NCI-H1436 treated with DMSO at 0.1 percent for 48 hours (cell line): ENCODE data around the gene SLC35G4.
"Not testable (repeated sequence)": the region's sequence is repeated elsewhere in the genome, so short reads cannot be mapped to it uniquely, and the experiment has no call there.

ENCODE experiments used
- DNase-seq: peaks from one replicate; lab custom pipeline; 2025; lab: John Stamatoyannopoulos, UW

Gene SLC35G4

DNA sequence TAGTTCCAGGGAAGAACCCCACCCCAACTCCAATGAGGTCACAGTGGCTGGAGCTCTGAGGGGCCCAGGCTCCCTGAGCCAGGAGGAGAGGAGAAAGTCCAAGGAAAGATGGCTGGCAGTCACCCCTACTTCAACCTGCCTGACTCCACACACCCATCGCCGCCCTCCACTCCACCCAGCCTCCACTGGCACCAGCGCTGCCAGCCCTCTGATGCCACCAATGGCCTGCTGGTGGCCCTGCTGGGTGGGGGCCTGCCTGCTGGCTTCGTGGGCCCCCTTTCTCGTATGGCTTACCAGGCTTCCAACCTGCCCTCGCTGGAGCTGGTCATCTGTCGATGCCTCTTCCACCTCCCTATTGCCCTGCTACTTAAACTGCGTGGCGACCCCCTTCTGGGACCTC lies at the start of gene SLC35G4:
Gene SLC35G4, plus strand, starts transcription at position 109 of the 400 bp plus-strand sequence. Its CDS starts 0 bp downstream, at position 109.
- not testable (repeated sequence) for DNase-seq

DNA sequence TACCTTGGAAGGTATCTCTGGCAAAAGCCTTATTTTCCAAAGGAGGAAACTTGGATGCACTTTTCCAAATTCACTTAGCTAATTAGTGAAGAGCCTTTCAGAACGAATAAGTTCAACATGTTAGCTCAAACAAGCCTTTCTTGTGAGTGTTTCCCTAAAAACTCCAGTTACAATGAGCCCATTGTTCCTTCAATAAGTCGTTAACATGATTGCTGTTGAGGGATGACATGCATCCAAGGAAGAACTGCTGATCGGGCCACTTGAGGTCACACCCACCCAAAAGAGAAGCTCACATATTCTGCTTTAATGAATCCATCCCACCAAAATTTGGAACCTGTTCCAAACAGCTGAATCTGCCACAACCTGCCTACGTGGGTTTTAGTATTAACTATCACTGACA lies 48.1 kb upstream of the SLC35G4 start:
- no peak for DNase-seq

DNA sequence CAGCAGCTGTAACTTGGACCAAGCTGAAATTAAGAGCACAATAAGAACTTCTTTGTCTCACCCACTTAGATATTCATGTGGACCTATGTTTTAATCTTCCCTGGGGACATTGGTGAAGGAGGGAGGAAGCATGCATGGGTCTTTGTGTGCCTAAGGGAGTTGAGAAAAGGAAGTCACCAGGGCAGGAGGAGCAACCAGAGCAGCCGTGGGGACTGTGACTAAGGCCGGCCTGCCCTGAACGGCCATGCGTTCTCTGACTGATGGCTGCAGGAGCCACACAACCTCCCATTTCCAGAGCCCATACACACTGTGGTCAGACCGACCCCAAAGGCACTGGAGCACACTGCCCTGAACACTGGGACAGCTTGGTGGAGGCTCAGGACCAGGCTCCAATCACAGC lies 43.7 kb upstream of the SLC35G4 start:
- no peak for DNase-seq

DNA sequence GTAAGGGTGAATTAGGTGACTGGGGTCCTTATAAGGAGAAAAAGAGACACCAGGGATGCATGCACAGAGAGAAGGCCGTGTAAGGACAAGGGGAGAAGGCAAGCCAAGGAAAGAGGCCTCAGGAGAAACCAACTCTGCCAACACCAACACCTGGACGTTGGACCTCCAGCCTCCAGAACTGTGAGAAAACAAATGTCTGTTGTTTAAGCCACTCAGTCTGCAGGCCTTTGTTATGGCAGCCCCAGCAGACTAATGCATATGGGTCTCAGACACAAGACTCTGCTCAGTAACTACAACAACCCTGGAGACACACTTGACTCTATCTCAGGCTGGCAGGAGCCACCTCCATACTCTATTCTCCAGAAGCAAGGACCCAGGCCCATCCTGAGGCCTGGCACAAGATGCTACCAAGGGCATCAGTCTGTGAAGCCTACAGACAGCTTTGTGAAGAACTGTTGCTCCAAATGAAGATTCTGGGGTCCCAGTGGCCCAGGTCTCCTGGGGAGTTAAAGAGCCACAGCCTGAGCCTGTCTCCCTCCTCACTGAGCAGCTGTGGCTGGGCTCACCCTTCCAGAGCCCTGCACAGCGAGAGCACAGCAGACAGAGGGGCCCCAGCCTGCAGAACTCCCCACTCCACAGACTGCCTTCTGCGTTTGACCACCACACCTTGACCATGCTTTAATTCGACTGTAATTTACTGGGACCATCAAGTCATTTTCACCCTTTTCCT lies 43.0 kb upstream of the SLC35G4 start:
- DNase-seq = no peak

DNA sequence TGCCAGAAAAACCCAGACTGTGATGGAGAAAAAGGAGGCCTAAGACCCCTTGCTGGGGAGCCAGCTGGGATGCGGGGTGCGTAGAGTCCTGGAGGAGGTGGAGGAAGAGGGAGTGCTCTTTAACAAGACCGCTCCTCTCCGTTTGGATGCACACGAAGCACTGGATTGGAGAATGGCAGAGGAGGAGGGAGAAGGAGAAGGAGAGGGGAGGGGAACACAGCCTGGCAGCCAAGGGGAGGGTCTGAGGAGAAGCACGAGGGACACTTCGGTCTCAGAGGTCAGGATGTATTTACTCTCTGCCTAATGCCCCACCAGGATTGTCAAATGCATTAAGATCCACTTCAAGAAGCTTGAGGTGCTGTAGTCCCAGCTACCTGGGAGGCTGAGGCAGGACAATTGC lies 42.0 kb upstream of the SLC35G4 start:
- no peak for DNase-seq

DNA sequence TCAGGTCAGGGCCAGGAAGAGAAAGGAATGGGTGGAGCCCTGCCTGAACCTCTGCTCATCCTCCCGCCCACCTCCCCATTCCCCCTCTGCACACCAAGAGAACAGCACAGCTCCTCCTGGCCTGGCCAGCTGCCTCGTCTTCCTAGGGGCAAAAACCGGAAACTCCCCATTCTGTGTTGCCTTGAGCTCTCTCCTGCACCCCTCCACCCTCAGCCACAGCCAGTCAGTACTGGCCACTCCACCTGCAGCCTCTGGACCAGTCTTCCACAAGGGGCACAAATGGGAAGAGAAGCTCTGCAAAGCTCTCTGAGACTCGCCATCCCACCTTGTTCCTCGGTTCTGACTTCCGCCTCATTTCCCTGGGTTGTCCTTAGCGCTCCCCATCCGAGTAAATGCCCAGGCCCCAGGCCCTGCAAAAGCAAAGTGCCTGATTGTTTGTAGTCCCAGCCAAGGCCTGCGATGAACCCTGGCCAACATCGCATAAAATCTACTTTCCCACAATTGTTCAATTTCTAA lies 39.3 kb upstream of the SLC35G4 start:
- DNase-seq = no peak

DNA sequence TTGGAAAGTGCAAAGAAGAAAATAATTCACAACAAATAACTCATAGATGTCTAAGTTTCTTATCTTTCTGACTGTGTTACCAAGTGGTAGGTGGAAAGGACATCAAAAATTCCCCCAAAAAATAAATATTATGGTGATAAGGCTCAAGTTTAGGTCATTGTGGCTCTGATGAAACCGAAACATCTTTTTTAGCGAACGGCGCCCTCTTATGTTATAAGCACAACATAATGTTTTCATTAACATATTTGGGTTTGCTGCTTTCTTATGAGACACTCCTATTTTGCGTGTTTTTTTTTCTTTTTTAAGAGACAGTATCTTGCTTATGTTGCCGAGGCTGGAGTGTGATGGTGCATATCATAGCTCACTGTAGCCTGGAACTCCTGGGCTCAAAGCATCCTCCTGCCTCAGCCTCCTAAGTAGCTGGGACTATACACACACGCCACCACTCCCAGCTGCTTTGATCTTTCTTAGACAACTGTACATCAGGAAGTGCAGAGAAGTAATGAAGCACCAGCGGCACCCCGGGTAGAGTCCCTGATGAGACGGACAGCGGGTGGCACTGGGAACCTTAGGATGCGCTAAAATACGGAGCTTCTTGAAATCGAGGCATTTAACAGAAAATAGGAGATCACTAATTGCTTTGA lies 38.5 kb upstream of the SLC35G4 start:
- DNase-seq = no peak

DNA sequence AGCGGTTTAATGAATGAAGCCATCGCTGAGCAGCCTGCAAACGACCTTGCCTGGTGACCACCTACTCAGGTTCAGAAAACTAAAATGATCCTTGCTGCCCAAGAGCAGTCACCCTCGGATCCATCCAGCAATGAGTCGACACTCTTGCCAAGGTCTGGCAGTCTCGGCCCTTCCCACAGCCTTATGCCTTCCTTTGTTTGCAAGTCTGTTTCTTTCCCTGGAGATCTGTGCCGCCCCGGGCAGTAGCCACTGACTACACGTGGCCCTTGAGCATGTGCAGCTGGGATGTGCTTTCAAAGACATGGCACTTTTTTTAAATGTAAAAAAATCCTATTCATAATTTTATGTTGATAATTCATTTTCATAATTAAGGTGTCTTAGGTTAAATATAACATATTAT lies 37.2 kb upstream of the SLC35G4 start:
- no peak for DNase-seq

DNA sequence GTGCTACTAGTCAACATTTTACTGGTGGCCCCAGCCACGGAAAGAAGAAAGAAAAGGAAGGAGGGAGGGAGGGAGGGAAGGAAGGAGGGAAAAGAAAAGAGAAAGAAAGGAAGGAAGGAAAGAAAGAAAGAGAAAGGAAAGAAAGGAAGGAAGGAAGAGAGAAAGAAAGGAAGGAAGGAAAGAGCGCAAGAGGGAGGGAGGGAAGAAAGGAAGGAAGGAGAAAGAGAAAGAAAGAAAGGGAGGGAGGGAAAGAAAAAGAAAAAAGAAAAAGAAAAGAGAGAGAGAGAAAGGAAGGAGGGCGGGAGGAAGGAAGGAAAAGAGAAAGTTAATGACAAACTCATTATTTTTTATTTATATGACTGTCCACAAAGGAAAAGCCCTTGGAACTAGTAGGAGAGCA lies 34.9 kb upstream of the SLC35G4 start:
- DNase-seq = no peak

DNA sequence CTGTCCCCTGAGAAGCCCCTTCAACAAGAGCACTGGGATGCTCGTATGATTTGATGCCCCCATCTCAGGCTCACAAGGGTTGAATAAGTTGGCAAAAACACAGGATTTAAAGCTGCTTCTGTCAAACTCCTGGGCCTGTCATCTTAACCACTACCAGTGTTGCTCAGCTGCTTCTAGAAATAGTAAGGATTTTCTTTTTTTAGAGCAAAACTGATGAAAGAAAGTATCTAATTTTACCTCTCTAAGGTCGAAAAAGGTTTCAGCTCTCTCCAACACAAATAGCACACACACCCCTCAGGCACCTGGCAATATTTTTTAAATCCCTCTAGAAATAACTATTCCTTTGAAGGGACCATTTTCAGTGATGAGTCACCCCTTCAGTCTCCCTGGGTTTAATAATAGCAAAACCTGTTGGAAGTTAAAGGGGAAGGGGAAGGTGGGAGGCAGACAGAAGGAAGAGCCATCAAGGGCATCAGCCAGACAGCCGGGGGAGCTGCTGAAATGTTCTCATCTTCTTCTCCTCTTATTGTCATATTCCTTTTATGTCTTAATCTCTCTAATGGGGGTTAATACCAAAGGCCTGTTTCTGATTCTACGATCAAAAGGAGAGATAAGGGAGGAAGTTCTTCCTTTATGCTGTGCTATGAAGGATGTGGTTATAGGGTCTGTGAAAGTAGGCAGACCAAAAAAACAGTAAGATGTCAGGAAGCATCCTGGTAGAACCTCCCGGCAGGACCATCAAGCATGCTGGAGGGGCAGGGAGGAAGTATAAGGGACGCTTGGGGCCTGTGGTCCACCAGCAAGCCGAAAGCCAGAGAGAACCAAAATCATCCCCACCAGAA lies 31.9 kb upstream of the SLC35G4 start:
- no peak for DNase-seq

DNA sequence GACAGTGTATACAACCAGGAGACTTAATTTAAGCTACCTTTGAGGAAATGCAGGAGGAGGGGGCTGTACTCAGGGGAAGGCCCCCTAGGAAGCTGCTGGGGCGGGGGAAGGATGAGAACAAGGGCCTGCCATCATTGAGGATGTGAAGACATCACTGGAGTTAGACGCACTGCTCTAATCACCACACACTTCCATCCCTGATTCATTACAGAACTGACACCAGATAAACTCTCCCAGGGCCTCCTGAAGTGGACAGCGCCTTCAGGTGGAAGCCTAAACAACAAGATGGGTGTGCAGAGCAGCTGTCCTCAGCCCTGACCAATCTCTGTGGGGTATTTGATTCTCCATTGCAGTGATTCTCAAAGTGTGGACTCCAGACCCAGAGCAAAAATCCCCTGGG lies 30.6 kb upstream of the SLC35G4 start:
- no peak for DNase-seq

DNA sequence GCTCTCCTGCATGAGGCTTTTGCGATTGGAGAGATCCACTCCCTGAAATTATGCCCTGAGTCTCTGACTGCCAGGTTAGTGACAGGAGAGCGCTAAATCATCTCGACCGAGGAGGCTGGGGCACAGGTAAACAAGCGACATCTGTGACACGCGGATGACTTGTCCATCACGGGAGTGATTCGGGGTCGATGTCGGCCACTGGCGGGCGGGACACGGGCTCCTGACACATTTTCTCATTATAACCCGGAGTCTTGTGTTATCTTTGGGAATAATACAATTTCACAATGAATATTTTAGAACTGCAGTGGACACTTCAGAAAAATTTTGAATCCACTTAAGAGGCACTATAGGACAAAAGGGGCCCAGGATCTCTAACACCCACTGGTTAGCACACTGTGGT lies 29.5 kb upstream of the SLC35G4 start:
- DNase-seq = no peak

DNA sequence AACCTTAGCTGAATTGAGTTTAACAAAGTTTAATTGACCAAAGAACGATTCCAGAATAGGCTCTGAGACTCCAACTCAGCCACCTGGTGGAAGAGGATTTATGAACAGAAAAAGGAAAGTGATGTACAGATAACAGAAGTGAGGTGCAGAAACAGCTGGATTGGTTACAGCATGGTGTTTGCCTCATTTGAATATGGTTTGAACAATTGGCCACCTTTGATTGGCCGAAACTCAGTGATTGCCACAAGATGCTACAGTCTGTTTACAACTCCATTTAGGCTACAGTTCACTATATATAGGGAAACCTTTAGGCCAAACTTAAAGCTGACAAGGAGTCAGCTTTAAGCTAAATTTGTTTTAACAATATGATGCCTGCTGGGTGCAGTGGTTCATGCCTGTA lies 28.1 kb upstream of the SLC35G4 start:
- DNase-seq = no peak

DNA sequence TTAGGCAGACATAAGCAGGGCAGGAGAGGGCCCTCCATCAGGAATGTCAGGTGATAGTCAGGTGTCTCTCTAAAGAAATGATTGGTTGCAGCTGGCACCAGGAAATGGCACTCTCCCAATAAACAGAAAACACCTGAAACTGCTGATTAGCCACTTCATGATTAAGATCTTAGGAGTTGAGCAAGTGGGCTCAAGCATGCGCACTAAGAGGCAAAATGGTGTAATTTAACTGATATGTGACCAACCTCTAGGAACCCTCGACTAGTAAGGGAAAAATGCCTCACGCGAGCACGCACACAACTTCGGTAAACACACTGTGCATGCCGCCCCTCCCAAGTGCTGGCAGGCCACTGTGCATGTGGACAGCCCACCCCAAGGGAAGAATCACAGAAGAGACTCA lies 23.8 kb upstream of the SLC35G4 start:
- no peak for DNase-seq

DNA sequence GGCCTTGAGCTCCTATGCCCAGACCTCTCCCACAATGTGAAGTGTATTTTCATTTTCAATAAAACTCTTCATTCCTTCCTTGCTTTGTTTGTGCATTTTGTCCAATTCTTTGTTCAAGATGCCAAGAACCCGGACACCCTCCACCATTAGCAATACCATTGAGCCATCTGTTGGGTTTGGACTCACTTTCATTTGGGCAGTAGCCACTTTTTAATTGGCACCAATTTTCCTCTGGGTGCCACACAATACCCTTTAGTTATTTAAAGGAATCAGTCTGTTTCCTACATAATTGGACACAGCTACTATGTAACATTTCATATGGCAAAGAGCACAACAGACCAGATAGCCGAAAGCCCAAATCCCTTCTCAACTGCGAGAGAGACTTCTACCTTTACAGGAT lies 22.5 kb upstream of the SLC35G4 start:
- no peak for DNase-seq

DNA sequence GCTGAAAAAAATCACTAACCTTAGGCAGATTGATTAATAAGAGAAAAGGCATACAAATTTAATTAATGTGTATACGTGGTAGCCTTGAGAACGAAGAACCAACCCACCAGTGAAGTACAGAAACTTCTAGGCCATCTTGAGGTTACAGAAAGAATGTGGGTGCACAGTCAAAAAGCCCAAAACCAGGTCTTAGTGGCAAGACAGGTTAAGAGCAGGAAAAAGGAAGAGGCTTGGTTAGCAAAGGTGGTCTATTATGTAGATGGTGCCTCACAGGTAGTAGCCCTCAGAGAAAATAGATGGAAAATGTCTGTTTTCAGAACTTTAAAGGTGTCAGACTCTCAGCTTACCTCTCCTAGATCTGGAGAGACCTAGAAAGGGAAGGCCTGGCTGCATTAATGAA lies 22.0 kb upstream of the SLC35G4 start:
- no peak for DNase-seq

DNA sequence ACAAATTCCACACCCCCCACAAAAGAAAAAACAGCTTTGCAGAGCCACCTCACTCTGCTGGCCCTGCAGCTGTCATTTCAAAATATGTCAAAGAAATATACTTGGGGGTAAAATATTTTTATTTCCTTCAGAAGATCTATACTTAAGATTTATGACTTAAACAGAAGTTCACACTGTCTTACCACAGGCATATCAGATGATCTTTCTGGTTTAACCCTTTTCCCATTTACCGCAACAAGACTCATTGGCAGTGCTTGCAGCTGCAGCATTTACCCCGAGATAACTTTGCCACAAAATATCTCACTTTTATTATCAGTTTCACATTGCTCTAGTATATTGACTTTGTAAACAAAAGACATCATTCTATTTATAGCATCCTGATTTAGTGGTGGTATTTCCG lies 21.6 kb upstream of the SLC35G4 start:
- no peak for DNase-seq

DNA sequence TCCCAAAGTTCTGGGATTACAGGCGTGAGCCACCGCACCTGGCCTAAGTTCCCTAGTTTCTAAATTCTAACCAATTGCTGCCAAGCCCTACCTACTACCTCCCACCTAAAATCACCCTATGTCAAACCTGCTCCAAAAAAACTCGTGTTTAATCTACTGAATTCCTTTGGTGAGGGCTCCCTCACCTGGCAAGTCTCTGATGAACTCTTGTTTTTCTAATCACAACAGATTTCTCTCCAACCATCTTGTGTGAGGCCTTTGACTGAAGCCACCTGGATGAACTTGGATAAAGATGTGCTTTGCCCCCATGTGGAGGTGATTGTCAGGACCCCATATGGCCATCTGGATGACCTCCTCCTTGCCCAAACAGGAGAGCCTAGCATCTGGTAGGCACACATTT lies 17.4 kb upstream of the SLC35G4 start:
- DNase-seq = no peak

DNA sequence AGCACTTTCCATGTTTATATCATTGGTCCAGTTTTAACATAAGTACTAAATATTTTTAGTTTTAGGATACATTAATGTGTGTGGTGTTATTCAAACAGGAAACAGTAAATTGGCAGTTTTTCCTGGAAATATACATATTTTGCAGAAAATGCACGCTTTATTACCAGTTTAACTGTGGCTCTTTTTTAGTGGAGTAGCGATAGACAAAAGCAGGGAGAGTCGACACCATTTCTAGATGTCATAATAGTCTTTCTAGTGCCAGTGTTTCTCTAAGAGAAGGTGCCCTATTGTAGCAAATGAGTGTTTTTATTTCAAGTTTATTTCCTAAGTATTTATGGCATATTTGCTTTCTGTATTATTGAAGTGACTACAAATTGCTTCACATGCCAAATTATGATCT lies 9.1 kb upstream of the SLC35G4 start:
- DNase-seq = no peak

DNA sequence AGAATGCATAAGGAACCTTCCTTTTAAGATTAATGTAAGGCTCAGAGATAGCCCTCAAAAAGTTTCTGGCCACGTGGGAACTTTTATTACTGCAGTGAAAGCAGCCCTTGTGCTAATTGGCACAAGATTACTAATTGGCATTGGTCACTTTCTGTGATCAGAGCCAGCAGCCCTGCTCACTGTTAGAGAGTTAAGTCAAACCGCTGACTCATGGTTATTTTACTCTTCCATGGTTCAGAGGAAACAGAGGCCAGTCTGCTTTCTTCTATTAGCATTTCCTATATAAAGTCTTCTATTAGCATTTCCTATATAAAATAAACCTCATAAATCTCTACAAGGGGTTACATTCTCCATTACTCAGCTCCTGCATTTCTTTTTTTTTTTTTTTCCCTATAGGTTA lies 1.5 kb upstream of the SLC35G4 start:
- no peak for DNase-seq

DNA sequence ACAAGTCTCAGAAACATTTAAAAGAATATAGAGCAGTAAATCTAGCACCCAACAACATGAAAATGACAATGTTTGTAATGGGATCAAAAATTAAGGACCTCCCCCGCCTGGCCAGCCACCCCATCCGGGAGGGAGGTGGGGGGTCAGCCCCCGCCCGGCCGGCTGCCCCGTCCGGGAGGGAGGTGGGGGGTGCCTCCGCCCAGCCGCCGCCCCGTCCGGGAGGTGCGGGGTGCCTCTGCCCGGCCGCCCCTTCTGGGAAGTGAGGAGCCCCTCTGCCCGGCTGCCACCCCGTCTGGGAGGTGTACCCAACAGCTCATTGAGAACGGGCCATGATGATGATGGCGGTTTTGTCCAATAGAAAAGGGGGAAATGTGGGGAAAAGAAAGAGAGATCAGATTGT lies 778 bp upstream of the SLC35G4 start:
- not testable (repeated sequence) for DNase-seq

DNA sequence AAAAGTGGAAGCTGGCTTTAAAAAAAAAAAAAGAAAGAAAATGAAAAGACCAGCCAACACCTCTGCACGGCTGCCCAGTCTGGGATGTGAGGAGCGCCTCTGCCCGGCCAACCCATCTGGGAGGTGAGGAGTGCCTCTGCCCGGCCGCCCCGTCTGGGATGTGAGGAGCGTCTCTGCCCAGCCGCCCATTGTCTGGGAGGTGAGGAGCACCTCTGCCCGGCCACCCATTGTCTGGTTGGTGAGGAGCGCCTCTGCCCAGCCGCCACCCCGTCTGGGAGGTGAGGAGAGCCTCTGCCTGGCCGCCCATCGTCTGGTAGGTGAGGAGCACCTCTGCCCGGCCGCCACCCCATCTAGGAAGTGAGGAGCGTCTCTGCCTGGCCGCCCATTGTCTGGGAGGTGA lies 3.7 kb downstream of the SLC35G4 start:
- DNase-seq = not testable (repeated sequence)

DNA sequence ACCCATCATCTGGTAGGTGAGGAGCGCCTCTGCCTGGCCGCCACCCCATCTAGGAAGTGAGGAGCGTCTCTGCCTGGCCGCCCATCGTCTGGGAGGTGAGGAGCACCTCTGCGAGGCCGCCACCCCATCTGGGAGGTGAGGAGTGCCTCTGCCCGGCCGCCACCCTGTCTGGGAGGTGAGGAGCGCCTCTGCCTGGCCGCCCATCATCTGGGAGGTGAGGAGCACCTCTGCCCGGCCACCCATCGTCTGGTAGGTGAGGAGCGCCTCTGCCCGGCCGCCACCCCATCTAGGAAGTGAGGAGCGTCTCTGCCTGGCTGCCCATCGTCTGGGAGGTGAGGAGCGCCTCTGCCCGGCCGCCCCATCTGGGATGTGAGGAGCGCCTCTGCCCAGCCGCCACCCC lies 4.2 kb downstream of the SLC35G4 start:
- not testable (repeated sequence) for DNase-seq
